Fibroblast of gingiva (primary cell): ENCODE data around the gene PTMA.

ENCODE experiments used
- DNase-seq: peaks from one replicate; pipeline ENCODE4 v3.0.0-alpha.2; 2011; ENCODE audit warnings: low read depth

The PTMA gene

DNA sequence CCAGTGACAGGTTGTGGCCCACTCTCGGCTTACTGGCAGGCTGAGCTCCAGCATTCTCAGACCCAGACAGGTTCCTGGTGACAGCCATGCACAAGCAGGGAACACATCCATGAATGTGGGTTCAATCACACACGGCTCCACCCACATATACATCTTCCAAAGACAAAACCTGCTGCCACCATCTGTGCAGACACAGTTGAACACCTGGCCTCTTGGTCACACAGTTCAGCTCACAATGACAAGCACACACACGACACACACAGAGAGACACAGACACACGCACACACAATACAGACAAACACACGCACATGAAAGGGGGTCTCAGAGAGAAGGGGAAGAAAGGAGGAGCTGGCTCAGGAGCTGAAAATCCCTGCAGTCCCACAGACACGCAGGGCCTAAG lies 32.1 kb upstream of the PTMA start:
- no peak for DNase-seq

DNA sequence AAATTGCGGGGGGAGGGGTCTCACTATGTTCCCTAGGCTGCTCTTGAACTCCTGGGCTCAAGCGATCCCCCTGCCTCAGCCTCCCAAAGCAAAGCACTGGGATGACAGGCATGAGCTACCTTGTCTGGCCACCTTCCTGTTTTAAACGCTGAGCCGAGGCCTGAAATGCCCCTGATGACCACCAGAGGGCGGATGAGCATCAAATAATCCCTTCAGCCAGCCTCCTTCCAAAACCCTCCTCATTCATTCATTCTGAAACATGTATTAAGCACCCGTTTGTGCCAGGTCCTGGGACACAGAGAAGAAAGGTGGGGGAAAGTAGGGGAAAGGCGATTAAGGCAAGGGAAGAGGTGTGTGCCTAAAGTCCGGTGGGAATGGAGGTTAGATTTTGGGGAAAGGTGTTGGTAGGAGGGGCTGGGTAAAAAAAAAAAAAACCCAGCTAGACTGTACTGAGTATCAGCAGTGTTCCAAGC lies 30.7 kb upstream of the PTMA start:
- peak; percentile 62 for DNase-seq

DNA sequence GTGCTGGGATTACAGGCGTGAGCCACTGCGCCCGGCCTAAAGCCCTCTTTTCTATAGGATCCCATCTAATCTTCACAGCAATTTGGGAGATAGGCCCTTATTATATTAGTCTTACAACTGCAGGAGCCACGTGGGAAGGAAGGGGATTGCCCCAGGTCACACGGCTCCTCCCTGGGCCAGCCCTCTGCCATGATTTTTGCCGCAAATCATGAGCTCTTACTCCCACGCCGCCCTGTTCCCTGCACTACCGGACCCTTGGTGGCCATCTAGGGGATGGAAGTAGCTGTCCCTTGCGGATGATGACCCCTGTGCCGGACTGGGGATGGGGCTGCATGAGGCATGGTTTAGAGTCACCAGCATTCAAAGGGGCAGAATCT lies 28.4 kb upstream of the PTMA start:
- DNase-seq: no peak

DNA sequence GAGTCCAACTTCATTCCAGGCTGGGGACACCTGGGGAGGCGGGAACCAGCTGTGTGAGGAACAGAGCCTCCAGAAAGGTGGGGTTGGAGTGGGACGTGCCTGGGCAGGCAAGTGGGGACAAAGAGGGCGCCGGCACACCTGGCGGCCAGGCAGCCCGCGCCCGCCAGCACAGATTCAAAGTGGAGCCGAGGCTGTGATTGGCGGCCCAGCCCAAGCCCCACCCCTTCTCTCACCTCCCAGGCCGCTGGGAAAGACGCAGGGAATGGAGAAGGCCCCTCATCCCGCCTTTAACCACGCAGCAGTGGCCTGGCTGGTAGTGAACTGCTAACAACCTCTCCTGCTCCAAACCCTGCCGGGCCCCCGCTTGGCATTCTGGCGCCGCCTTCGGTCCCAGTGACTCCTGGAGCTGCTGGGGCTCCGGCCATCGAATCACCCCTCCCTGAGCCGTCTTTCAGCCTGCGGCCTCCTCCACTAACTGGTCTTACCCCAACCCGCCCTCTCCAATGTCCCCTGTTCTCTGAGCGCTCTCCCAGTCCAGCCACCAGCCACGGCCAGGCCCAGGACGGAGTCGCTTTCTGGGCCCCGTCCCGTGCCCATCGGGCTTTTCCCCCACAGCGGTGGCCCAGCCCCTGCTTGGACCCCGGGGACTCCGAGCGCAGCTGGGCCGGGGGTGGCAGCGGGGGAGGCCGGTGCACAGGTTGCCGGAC lies 27.9 kb upstream of the PTMA start:
- no peak for DNase-seq

DNA sequence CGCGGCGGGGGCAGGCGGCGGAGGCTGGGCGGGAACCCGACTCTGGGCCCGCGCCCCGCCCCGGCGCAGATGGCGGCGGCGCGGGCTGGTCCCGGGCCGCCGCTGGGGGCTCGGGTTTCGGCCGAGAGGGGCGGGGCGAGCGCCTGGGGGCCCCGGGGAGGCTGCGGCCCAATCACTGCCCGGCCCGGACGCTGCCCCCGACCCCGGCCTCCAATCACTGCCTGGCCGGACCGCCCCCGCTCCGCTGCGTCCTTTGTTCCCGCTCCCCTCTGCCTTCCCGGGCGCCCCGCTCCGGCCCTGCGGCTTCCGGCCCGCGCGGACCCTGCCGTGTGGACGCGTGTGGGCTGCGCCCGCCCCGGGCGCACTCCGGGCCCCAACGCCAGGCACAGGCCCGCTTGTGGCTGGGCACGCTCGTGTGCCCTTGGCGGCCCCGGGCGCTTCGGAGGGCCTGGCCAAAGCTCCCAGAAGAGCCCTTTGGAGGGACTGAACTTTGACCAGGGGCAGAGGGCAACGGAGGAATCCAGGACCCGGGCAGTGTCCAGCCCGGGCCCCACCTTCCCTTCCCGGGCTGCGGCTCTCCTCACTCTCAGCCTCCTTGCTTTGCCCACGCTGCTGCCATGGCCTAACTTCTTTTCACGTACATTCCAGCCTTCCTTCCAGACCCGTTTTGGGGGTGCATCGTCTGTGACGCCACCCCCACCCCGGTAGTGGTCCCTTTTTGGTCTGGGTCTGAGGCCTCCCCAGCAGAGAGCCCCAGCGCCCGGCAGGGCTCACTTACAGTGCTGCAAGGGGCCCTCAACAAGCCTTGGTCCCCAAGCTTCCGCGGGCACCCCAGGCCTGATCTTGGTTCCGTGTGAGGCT lies 27.1 kb upstream of the PTMA start:
- peak; percentile 89 for DNase-seq

DNA sequence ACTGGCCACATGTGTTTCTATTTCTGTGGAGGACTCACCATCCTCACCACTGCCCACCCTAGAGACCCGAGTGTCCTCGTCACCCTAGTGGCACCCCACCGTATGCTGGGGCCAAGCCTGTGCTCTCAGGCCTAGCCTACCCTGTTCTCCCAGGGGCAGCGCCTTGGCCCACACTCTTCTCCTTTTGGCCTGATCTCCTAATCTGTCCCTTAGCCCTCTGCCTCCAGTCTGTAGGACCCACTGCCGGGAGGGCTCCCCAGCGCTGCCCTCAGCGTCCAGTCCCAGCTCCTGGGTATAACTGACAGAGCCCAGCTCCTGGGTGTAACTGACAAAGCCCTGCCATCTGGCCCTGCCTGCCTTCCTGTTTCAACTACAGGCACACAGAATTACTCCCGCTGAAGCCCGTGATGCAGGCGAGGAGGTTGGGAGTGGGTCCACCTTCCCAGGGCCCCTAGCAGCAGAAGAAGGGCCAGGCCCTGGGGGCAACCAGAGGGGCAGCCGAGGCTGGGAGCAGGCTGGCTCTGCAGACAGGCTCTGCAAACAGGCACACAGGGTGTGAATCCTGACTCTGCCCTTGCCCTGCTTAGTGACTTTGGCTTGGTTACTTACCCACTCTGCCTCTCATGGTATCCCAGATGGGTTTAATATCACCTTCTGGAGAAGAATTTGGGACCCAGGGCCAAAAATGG lies 25.6 kb upstream of the PTMA start:
- DNase-seq: no peak

DNA sequence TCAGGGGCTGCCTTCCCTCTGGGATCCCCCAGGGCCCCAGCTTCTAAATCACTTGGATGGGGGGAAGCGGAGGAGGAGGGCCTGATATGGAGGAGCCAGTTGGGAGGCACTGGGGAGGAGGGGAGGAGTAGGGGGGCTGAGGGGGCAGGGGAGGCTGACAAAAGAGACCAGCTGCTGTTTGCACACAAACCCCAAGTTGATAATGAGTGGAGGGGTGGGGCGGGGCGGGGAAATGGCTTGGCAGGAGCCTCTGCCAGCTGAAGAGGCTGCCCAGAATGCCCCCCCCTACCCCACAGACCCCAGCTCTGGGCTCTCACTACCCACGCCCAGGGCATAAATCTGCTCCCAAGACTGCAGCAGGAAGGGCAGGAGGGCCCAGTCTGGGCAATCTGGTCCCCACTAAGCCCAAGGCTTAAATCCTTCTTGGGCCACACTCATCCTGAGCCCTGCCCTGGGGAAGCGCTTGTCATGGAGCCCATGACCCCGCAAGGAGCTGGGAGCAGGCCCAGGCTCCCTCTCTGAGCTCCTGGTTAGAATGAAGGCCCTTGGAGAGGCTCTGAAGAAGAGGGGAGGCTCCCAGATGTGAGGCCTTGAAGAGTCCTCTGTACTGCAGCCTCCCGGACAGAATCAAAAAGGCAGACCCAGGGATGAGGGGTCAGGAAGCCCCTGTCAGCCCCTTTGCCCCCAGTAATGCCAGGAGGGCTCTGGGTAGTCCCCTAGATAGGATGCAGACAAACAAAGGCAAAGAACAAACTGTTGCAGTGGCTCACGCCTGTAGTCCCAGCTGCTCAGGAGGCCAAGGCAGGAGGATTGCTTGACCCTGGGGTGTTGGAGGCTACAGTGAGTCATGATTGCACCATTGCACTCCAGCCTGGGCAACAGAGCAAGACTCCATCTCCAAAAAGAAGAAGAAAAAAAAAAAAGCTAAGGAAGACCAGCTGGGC lies 24.8 kb upstream of the PTMA start:
- no peak for DNase-seq

DNA sequence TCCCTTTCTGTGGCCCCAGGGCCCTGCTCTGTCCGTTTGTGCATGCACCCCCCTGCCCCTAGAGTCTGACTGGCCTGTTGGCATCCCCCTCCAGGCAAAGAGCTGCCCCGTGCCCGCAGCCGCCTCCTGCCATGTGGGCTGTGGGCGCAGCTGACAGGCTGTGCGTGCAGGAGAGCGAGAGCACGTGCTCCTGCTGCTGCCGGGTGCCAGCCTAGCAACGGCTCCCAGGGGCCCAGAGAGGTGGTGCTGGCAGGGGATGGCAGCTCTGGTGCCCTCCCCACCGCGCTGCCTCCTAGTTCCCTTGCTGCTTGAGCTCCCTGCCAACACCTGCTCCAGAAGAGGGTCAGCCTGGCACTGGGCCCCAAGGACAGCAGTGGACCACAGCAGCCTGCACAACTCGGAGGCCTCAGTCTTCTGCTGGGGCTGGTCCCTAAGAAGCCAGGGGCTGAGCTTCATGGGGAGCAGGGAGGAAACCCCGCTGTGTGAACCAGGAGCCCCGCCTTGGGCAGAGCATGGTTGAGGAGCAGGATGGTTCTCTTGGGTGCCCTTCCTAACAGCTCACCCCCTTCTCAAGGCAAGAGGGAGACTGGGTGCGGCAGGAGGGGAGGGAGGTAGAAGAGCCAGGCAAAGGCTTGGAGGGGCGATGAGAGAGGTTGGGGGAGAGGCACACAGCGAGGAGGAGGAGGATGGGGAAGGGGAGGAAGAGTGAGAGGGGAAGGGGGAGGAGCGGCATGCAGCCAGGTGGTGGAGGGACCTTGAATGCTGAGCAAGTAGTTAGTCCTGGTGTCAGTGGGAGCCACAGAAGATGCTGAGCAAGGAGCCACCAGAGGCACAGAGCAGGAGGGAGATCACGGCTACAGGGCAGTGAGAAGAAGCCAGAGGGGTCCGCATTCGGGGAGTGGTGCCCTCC lies 23.8 kb upstream of the PTMA start:
- DNase-seq: no peak

DNA sequence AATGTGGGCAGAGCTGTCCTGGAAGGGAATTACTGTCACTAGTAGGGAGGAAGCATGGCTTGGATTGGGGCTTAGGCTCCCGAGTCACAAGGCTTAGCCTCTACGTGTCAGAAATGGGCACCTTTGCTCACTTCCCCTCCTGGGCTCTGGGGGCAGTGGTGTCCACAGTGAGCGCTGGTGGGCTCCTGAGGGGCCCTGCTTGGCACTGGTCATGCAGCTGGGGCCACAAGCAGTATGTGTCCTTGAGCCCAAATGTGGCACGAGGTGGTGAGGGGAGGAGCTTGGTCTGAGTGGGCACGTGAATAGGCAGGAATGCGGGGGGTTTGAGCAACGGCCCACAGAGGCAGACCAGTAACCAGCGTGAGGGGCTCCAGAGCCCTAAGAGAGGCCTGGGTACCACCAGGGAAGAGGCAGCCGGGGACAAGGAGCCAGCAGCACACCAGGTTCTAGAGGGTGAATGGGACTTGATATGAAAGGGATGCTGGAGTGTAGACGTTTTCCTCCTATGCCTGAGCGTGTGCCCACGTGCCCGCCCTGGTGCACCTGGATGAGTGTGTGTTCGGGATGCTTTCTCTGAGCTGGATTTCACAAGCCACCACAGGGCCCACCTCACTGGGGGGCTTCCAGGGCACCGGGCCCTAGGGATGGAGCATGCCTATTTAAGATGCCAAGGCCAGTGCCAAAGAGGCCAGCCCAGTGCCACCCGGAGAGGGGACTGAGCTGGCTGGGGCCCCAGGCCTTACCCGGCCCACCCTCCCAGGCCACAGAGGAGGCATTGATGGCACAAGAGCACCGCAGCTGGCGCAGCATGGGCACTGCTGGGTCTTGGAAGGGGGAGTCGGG lies 22.8 kb upstream of the PTMA start:
- DNase-seq: no peak

DNA sequence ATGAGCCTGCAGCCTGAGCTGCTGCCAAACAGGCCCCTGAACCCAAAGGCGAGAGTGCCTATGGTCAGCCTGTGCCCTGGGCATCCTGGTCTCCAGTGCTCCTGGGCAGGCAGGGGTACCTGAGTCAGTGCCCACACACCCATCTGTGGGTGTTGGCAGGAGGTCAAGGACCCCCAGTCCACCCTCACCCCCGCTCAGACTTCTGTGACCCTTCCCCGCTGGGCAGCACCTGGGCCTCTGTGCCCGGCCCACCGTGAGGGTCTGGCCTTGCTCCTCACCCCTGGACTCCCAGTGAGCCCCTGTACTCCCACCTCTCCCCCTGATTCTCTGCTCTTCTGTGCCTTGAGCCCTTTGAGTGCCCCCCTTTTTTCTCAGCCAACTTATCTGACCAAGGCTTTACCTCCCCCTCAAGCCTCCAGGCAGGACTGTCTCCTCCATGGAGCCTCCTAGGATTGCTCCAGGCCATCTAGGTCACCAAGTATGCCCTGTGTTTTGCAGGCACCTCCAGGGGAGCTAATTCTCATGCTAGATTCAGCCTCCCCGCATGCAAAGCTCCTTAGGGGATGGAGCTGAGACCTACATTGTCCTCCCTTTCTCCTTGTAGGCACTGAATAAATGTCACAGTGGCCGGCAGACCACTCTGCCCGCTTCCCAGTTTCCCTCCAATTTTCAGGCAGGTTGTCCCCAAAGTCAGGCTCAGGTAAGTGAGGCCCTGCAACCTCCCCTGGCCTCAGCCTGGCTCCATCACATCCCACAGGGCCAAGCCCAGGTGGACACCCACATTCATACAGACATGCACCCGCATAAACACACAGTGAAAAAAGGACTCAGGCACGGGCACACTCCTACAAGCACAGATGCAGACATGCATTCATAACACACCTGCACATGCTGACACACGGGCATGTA lies 21.9 kb upstream of the PTMA start:
- DNase-seq: no peak

DNA sequence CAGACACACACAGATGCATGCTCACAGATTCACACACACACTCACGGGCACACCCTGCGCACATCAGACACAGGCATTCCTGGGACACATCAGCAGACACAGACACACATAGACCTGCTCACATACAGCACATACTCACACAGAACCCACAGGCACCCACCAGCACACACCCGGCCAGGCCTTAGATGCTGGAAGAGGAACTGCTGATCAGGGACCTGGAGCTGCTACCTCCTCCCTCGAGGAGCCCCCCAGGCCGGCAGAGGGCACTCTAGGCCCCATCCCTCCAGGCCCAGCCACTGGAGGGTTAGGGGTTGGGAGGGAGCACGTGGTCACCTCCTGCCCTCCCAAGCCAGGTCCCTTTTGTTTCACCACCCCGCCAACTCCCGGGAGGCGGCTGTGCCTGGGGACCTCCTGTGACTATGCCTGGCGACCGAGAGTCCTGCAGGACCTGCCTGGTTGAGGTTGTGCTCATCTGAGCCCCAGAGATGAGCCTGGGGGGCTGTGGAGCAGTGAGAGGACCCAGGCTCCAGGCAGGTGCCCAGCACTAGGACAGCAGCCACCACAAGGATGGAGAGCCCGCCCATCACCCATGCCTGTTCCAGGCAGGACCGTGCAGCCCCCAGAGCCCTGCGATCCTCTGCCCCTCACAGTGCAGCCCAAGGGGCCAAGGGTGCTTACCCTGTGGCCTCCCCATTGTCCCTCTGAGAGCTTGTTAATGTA lies 21.0 kb upstream of the PTMA start:
- DNase-seq: peak; percentile 36

DNA sequence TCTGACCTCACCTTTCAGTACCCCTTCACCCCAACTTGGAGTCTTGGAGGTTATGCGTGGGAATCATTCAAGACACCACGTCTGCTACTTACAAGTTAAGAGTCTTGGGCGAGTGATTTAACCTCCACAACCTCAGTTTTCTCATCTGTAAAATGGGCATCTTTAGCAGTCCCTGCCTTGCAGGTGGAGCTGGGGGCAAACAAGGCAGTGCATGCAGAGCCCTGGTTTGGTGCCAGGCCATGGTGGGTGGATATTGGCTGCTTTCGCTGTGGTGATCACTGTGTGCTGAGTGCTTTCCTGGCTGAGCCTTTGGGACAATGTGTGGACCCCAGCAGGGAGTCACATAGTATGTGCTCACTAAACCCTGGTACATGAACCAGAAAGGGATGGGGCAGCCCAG lies 20.4 kb upstream of the PTMA start:
- no peak for DNase-seq

DNA sequence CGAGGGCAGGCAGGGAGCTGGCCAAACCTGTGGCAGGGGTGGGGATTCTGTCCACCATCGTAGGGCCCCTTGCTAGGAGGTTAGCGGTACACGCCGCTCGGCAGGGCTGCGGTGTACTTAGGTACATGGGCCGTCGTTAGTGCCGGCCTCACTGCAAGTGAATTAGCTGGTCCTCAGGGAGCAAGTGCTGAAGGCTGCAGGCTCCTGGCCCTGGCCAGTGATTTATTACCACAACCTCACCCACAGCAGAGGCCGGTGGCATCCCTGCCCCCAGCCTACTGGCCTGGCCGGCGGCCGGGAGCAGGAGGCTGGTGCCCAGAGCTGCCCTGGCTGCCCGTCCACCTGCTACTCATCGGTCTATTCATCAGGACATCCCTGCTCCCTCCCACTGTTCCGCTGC lies 19.6 kb upstream of the PTMA start:
- DNase-seq: no peak

DNA sequence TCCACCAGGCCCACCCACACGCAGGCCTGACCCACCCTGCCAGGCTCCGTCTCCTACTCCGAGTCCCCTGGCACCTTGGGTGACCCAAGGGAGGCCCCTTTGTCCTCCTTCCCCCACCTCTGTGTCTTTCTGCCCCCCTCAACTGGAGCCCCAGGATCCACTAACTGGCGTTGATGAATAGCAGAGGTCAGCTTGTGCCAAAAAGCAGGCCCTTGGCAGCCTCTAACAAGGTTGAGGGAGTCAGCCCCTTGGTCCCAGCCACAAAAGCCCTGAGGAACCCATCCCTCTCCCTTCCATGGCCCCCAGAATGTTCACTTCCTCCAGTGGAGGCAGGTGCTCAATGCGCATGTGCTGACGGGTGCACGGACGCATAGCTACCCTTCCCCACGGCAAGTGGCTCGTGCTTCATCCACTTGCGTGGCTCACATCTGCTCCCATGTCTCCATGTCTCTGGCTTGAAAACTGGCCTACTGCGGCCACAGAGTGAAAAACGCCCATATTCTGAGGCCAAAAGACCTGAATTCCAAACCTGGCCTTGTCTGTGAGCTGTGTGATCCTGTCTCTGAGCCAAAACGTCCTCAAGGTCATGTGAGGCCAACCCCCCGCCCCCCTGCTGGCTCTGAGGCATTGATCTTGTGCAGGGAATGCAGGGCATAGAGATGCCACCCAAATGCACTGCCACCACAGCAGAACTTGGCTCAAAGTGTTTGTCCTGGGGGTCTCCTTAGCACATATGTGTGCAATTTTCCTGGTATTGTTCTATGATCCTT lies 19.0 kb upstream of the PTMA start:
- no peak for DNase-seq

DNA sequence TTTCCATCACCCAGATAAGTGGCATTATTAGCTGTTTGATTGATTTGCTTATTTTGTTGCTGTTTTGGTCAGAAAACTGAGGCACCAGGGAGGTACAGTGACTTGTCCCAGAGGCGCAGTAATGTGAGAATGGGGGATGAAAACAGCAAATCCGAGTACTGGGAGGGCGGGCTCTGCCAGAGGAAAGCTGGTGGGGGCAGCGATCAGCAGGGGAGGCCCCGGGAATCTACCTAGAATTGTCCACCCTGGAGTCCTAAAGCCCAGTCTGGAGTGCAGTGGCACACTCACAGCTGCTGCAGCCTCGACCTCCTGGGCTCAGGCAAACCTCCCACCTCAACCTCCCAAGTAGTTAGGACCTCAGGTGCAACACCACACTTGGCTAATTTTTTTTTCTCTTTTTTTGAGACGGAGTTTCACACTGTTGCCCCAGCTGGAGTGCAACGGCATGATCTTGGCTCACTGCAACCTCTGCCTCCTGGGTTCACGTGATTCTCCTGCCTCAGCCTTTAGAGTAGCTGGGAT lies 17.0 kb upstream of the PTMA start:
- no peak for DNase-seq

DNA sequence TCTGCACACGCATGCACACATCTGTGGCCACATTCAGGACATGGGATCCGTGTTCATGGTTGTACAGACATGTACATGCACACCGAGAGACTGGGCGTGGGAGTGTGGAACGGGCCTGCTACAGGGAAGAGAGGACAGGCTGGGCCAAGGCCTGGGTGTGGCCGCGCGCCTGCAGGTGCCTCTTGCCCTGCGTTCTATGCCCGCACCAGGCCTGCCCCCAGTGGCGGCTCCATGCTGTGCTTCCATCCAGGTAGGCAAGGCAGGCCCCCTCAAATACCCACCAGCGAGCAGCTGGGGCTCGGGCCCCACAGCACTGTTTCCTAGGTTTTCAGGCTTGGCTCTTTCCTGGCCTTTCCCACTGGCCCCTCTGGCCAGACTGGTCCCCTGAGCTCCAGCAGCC lies 15.5 kb upstream of the PTMA start:
- DNase-seq: no peak

DNA sequence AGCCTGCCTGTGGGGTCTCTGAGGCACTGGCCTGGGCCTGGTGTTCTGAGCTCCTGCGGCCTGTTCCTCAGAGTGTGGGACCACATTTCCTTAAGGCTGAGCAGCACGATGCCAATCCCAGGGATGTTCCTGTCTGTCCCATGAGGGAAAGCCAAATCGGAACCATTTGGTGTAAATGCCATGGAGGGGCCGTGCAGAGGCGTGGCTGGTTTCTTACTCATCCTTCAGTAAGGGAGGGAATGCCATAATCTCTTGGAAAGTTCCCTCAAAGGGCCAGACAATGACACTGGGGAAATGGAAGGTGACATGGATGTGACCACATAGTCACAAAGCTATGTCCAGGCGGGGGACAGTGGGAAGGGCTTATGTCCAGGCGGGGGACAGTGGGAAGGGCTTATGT lies 14.4 kb upstream of the PTMA start:
- peak; percentile 60 for DNase-seq
